Stomach (tissue), 4 donors: Measurements from ENCODE around the gene SHISA4.

ENCODE experiments used
- CTCF ChIP-seq, 7 experiments: fragments of 450-650 bp in 4 of 7; fragments of 200-600 bp in 3 of 7; sonication (generic) in 3 of 7; IDR thresholded peaks; one replicate each; pipeline ENCODE4 v1.5.1; 2016 to 2019; ENCODE audit warnings: antibody characterized with exemption in 7 of 7, control low read depth in 2 of 7, mild to moderate bottlenecking in 1 of 7
- EP300 ChIP-seq: sonication (generic); formaldehyde crosslinking; IDR thresholded peaks from one replicate; pipeline ENCODE4 v1.6.1; 2017; ENCODE audit warnings: antibody characterized with exemption
- POLR2A ChIP-seq, 4 donors: fragments of 450-650 bp; IDR thresholded peaks; one replicate each; pipeline ENCODE4 v1.6.1; 2016; ENCODE audit warnings: antibody characterized with exemption in 4 of 4, control low read depth in 2 of 4, mild to moderate bottlenecking in 1 of 4, moderate library complexity in 1 of 4
- POLR2AphosphoS5 ChIP-seq, 3 donors: sonication (generic); formaldehyde crosslinking; IDR thresholded peaks; one replicate each; pipeline ENCODE4 v1.6.1; 2016; ENCODE audit warnings: antibody characterized with exemption in 3 of 3

GRCh38 chr1:201925981-201926645 lies 37.4 kb downstream of the SHISA4 start:
- no peak for TF ChIP-seq CTCF (IDR thresholded peaks at IDR 0.05)
- no peak for TF ChIP-seq POLR2A (IDR thresholded peaks at IDR 0.05)
- no peak for TF ChIP-seq POLR2AphosphoS5 (IDR thresholded peaks at IDR 0.05)
- no peak for TF ChIP-seq EP300
